Fibroblast of mammary gland (primary cell): ENCODE data around the gene PTPRN2.

Experiments used
- DNase-seq: peaks from one replicate; pipeline ENCODE4 v3.0.0-alpha.2; 2010; ENCODE audit warnings: low read depth
- H3K4me3 ChIP-seq: 2 replicates; pipeline ENCODE4 v1.5.1; 2011; ENCODE audit warnings: low read depth, mild to moderate bottlenecking, low read length, moderate library complexity; ENCODE audit not compliant: control insufficient read depth
- CTCF ChIP-seq: conservative IDR thresholded peaks from 2 replicates; pipeline ENCODE4 v1.5.1; 2011; ENCODE audit warnings: low read depth, low read length, inconsistent platforms; ENCODE audit not compliant: control insufficient read depth, insufficient read depth

The PTPRN2 gene

GRCh38 chr7:157586426-157586955 is 1001.1 kb downstream of the PTPRN2 start:
- DNase-seq: no peak
- TF ChIP-seq CTCF: no peak
- no peak overlapping the region for H3K4me3 ChIP-seq

- DNase-seq: no peak
- no peak overlapping the region for H3K4me3 ChIP-seq
- no peak for TF ChIP-seq CTCF
Observed at GRCh38 chr7:157585113-157585861, 1002.3 kb downstream of the PTPRN2 start.

GRCh38 chr7:157584420-157584819 is 1003.2 kb downstream of the PTPRN2 start:
- no peak for TF ChIP-seq CTCF
- DNase-seq: no peak
- no peak overlapping the region for H3K4me3 ChIP-seq

GRCh38 chr7:157581740-157582139 is 1005.9 kb downstream of the PTPRN2 start:
- no peak for TF ChIP-seq CTCF
- DNase-seq: no peak
- H3K4me3 ChIP-seq: no peak overlapping the region

- no peak for TF ChIP-seq CTCF
- DNase-seq: no peak
- no peak overlapping the region for H3K4me3 ChIP-seq
Observed at GRCh38 chr7:157580324-157580723, 1007.3 kb downstream of the PTPRN2 start.

GRCh38 chr7:157579425-157579824 is 1008.2 kb downstream of the PTPRN2 start:
- no peak overlapping the region for H3K4me3 ChIP-seq
- DNase-seq: no peak
- TF ChIP-seq CTCF: no peak
